A549 (cell line): Measurements from ENCODE around the gene TAS1R3. TPM values are rescaled to one million over a fixed set of nuclear protein-coding genes. Genes with fewer than 3 reads are reported as not detected.

Experiments
- ATAC-seq, 2 experiments: fragments of 200-7000 bp in 1 of 2; fragments of >200 bp in 1 of 2; cut with Nextera tagmentation in 1 of 2; cut with Tn5 transposase in 1 of 2; 3 replicates each; pipeline versions ENCODE4 v1.8.0 to v1.9.1; 2018 to 2020; ENCODE audit warnings: mild to moderate bottlenecking in 1 of 2, moderate library complexity in 1 of 2
- CTCF ChIA-PET: fragments of 300-600 bp; sonication (Branson Sonifier 250); formaldehyde crosslinking; extraction: SDS; loops from one replicate; lab custom pipeline; 2021; ENCODE audit warnings: antibody characterized with exemption, inconsistent platforms; lab: Yijun Ruan, JAX
- POLR2A ChIA-PET: fragments of 350-600 bp; formaldehyde crosslinking; extraction: SDS; loops from one replicate; lab custom pipeline; 2021; ENCODE audit warnings: antibody characterized with exemption, inconsistent platforms; lab: Yijun Ruan, JAX
- DNase-seq, 2 experiments: peaks; one replicate each; pipeline versions ENCODE4 v3.0.0 to v3.0.0-alpha.2; 2011 to 2016; ENCODE audit warnings: low read depth in 1 of 2, low spot score in 1 of 2
- FAIRE-seq: peaks from 2 replicates; lab custom pipeline; 2011; peaks lifted over from hg19 to GRCh38; lab: Jason Lieb, UNC
- H3K27ac ChIP-seq, 2 experiments: fragments of >200 bp; sonication (Bioruptor Twin); formaldehyde crosslinking; 3 replicates each; pipeline ENCODE4 v1.5.1; 2016 to 2017
- H3K4me1 ChIP-seq: fragments of >200 bp; sonication (Bioruptor Twin); formaldehyde crosslinking; 3 replicates; pipeline ENCODE4 v1.6.1; 2016
- H3K4me2 ChIP-seq: fragments of >200 bp; sonication (Bioruptor Twin); formaldehyde crosslinking; 3 replicates; pipeline ENCODE4 v1.6.1; 2016
- H3K4me3 ChIP-seq: fragments of >200 bp; sonication (Bioruptor Twin); formaldehyde crosslinking; 3 replicates; pipeline ENCODE4 v1.5.1; 2016
- H3K9me3 ChIP-seq: fragments of >200 bp; sonication (Bioruptor Twin); formaldehyde crosslinking; 3 replicates; pipeline ENCODE4 v1.6.1; 2016
- CTCF ChIP-seq: fragments of >200 bp; sonication (Bioruptor Twin); formaldehyde crosslinking; IDR thresholded peaks from 3 replicates; pipeline ENCODE4 v1.5.1; 2016
- EHF ChIP-seq: fragments of 250-450 bp; sonication (Bioruptor Pico); IDR thresholded peaks from 2 replicates; pipeline ENCODE4 v1.5.0; 2020; ENCODE audit warnings: mild to moderate bottlenecking
- EHMT2 ChIP-seq: fragments of 200-600 bp; sonication (generic); IDR thresholded peaks from 2 replicates; pipeline ENCODE4 v1.6.1; 2016; ENCODE audit warnings: antibody characterized with exemption, low read depth, mild to moderate bottlenecking, moderate library complexity
- EP300 ChIP-seq, 2 experiments: fragments of >200 bp; sonication (Bioruptor Twin); formaldehyde crosslinking; IDR thresholded peaks; 2 replicates in 1 of 2; 3 replicates in 1 of 2; pipeline ENCODE4 v1.6.1; 2016 to 2017
- GATA3 ChIP-seq: IDR thresholded peaks from 2 replicates; pipeline ENCODE4 v1.6.1; 2012; ENCODE audit warnings: borderline replicate concordance
- HEYL ChIP-seq: fragments of 250-450 bp; sonication (Bioruptor Pico); IDR thresholded peaks from 2 replicates; pipeline ENCODE4 v1.8.0; 2021; ENCODE audit warnings: mild to moderate bottlenecking, moderate library complexity
- HMGXB4 ChIP-seq: fragments of 250-450 bp; sonication (Bioruptor Pico); IDR thresholded peaks from 2 replicates; pipeline ENCODE4 v1.5.0; 2021; ENCODE audit warnings: mild to moderate bottlenecking, moderate library complexity, borderline replicate concordance
- HOXB13 ChIP-seq: fragments of 250-450 bp; sonication (Bioruptor Pico); IDR thresholded peaks from 2 replicates; pipeline ENCODE4 v1.5.0; 2020; ENCODE audit warnings: low read depth, mild to moderate bottlenecking, moderate library complexity
- HOXB5 ChIP-seq: fragments of 250-450 bp; sonication (Bioruptor Pico); IDR thresholded peaks from 2 replicates; pipeline ENCODE4 v1.5.0; 2020; ENCODE audit warnings: mild to moderate bottlenecking, moderate library complexity
- JUNB ChIP-seq: fragments of >200 bp; sonication (Bioruptor Twin); formaldehyde crosslinking; IDR thresholded peaks from 2 replicates; pipeline ENCODE4 v1.6.1; 2016
- KDM1A ChIP-seq: fragments of 200-600 bp; sonication (generic); IDR thresholded peaks from 2 replicates; pipeline ENCODE4 v1.6.1; 2016; ENCODE audit warnings: low read depth, mild to moderate bottlenecking
- MAFK ChIP-seq: fragments of 450-650 bp; IDR thresholded peaks from 2 replicates; pipeline ENCODE4 v1.6.1; 2014; ENCODE audit not compliant: partially characterized antibody
- MAZ ChIP-seq: fragments of 150-350 bp; IDR thresholded peaks from 2 replicates; pipeline ENCODE4 v1.6.1; 2014; ENCODE audit warnings: antibody characterized with exemption, low read depth, low read length, borderline replicate concordance
- MYC ChIP-seq: IDR thresholded peaks from 2 replicates; pipeline ENCODE4 v1.6.1; 2012; ENCODE audit warnings: mild to moderate bottlenecking, inconsistent platforms, low read length, improper control_type of control experiment, borderline replicate concordance
- NR3C1 ChIP-seq: fragments of >200 bp; sonication (Bioruptor Twin); formaldehyde crosslinking; IDR thresholded peaks from 3 replicates; pipeline ENCODE4 v1.6.1; 2017
- POLR2A ChIP-seq: IDR thresholded peaks from 2 replicates; pipeline ENCODE4 v1.6.1; 2012; ENCODE audit warnings: mild to moderate bottlenecking, low read length
- POLR2AphosphoS2 ChIP-seq: conservative IDR thresholded peaks from 2 replicates; pipeline ENCODE4 v1.6.1; 2012; ENCODE audit warnings: low read length, improper control_type of control experiment, inconsistent platforms
- REST ChIP-seq: fragments of 200-600 bp; sonication (generic); IDR thresholded peaks from 2 replicates; pipeline ENCODE4 v1.6.1; 2016; ENCODE audit warnings: antibody characterized with exemption, mild to moderate bottlenecking, moderate library complexity
- RFX5 ChIP-seq: fragments of 450-650 bp; IDR thresholded peaks from 2 replicates; pipeline ENCODE4 v1.7.1; 2014; ENCODE audit warnings: antibody characterized with exemption, mild to moderate bottlenecking, moderate library complexity
- SMC3 ChIP-seq: fragments of >200 bp; sonication (Bioruptor Twin); formaldehyde crosslinking; IDR thresholded peaks from 3 replicates; pipeline ENCODE4 v1.6.1; 2018; ENCODE audit warnings: inconsistent platforms
- SREBF2 ChIP-seq: fragments of 450-650 bp; IDR thresholded peaks from 2 replicates; pipeline ENCODE4 v1.6.1; 2014; ENCODE audit warnings: mild to moderate bottlenecking, moderate library complexity
- TFCP2L1 ChIP-seq: fragments of 250-450 bp; sonication (Bioruptor Pico); IDR thresholded peaks from 2 replicates; pipeline ENCODE4 v1.5.0; 2021; ENCODE audit warnings: mild to moderate bottlenecking
- ZFP36 ChIP-seq: fragments of 450-650 bp; IDR thresholded peaks from 2 replicates; pipeline ENCODE4 v1.6.1; 2014; ENCODE audit warnings: borderline replicate concordance; ENCODE audit not compliant: partially characterized antibody
- WGBS: methylation state at CpG from one replicate; pipeline ENCODE4 v1.1.6; 2017; ENCODE audit errors: missing lambda C conversion rate; 5-methylcytosine and 5-hydroxymethylcytosine counted together
- polyA plus RNA-seq, 4 experiments: library from polyadenylated mRNA; depleted of rRNA in 3 of 4; stranded (reverse); fragments of >200 nt; fragmentation: RNase III in 1 of 4; extraction: RNeasy Plus Mini Kit Qiagen cat#74134 plus additional on column Dnase treatment in 1 of 4; gene quantifications; 2 replicates in 3 of 4; 3 replicates in 1 of 4; pipeline ENCODE4 v1.2.3, GENCODE V29; 2011 to 2017

The TAS1R3 gene
- polyA plus RNA-seq, 2 of the 4 experiments (the other 2 are of a cell fraction) = 0.05 to 0.15 TPM

GRCh38 chr1:1286313-1287261 is 44.5 kb upstream of the TAS1R3 start (continued):
- TF ChIP-seq HMGXB4 (CRISPR knock-in tag) (no peak), HOXB13 (no peak), RFX5 (no peak)

- Histone ChIP-seq H3K27ac (no peak overlapping the region), H3K4me3 (no peak overlapping the region), H3K4me2 (no peak overlapping the region), H3K4me1 (no peaks in the 10 kb centered on the region; the same call in 2 of the 3 replicates), H3K9me3 (no peaks in the 10 kb centered on the region)
- ATAC-seq (no peak), DNase-seq (no peak), FAIRE-seq (no peak)
- 94% methylated on average over 15 of the region's 46 CpGs for WGBS
- ChIA-PET CTCF (interaction anchor here (1.1 kb wide), 1 partner anchor 166 kb away, joined by 5 read pairs; no protein-coding TSS in a partner anchor), POLR2A (no interaction called here)
- TF ChIP-seq ZFP36 (no peak), EHMT2 (no peak), POLR2AphosphoS2 (no peak), SREBF2 (no peak), GATA3 (no peak), MYC (no peak), MAFK (no peak), JUNB (no peak), POLR2A (no peak), HEYL (no peak), KDM1A (no peak), TFCP2L1 (CRISPR knock-in tag) (no peak), SMC3 (no peak), EP300 (IDR thresholded peaks at IDR 0.05) (no peak), EHF (CRISPR knock-in tag) (no peak), HOXB5 (no peak), REST (no peak), MAZ (no peak), NR3C1 (no peak), CTCF (no peak)
These were observed 43.6 kb upstream of the TAS1R3 start for GRCh38 chr1:1287288-1288110.
